SK-N-SH (cell line): Measurements from ENCODE around the gene COL28A1. TPM values are rescaled to one million over a fixed set of nuclear protein-coding genes. Genes with fewer than 3 reads are reported as not detected.

Experiments
- CTCF ChIA-PET: fragments of 300-600, 350-600 bp; formaldehyde crosslinking; extraction: SDS; loops from one replicate; lab custom pipeline; 2021; lab: Yijun Ruan, JAX
- POLR2A ChIA-PET: fragments of 350-600 bp; sonication (Branson Sonifier 250); formaldehyde crosslinking; extraction: SDS; loops from one replicate; lab custom pipeline; 2020; ENCODE audit warnings: antibody characterized with exemption, inconsistent platforms; lab: Yijun Ruan, JAX
- DNase-seq: peaks from one replicate; pipeline ENCODE4 v3.0.0; 2012
- H2AFZ ChIP-seq: fragments of 200-600 bp; sonication (generic); 2 replicates; pipeline ENCODE4 v1.8.1; 2016; ENCODE audit warnings: antibody characterized with exemption, mild to moderate bottlenecking, low read depth
- H3F3A ChIP-seq: fragments of 200-600 bp; sonication (generic); replicated peaks from 2 replicates; pipeline ENCODE3; 2016; ENCODE audit warnings: antibody characterized with exemption, mild to moderate bottlenecking; ENCODE audit not compliant: insufficient read depth
- H3K27ac ChIP-seq, 2 experiments: fragments of 200-500 bp in 1 of 2; fragments of 200-600 bp in 1 of 2; sonication (Bioruptor generic) in 1 of 2; sonication (generic), shearing (Covaris generic) in 1 of 2; 2 replicates each; pipeline versions ENCODE4 v1.5.1 to v1.6.1; 2014 to 2016; ENCODE audit warnings: low read depth in 2 of 2, inconsistent platforms in 1 of 2, low read length in 1 of 2, mild to moderate bottlenecking in 1 of 2, mixed read lengths in 1 of 2
- H3K27me3 ChIP-seq: fragments of 200-600 bp; sonication (generic), shearing (Covaris generic); 2 replicates; pipeline ENCODE4 v1.6.1; 2016; ENCODE audit warnings: mixed run types; ENCODE audit not compliant: insufficient read depth
- H3K36me3 ChIP-seq, 2 experiments: fragments of 200-500 bp in 1 of 2; fragments of 200-600 bp in 1 of 2; sonication (Bioruptor generic) in 1 of 2; sonication (generic) in 1 of 2; replicated peaks in 1 of 2; 2 replicates each; pipeline versions ENCODE3 to v1.5.1; 2014 to 2016; ENCODE audit warnings: low read length in 1 of 2, mild to moderate bottlenecking in 1 of 2; ENCODE audit not compliant: insufficient read depth in 2 of 2, control insufficient read depth in 1 of 2
- H3K4me1 ChIP-seq, 2 experiments: fragments of 200-500 bp in 1 of 2; fragments of 200-600 bp in 1 of 2; sonication (Bioruptor generic) in 1 of 2; sonication (generic), shearing (Covaris generic) in 1 of 2; 2 replicates each; pipeline versions ENCODE4 v1.5.1 to v1.6.1; 2014 to 2016; ENCODE audit warnings: low read depth in 1 of 2, low read length in 1 of 2, mixed run types in 1 of 2; ENCODE audit not compliant: insufficient read depth in 2 of 2, control insufficient read depth in 1 of 2
- H3K4me2 ChIP-seq: fragments of 200-600 bp; sonication (generic), shearing (Covaris generic); 2 replicates; pipeline ENCODE4 v1.6.1; 2017; ENCODE audit warnings: mixed run types
- H3K4me3 ChIP-seq, 2 experiments: fragments of 200-500 bp in 1 of 2; fragments of 200-600 bp in 1 of 2; sonication (Bioruptor generic) in 1 of 2; sonication (generic), shearing (Covaris generic) in 1 of 2; 2 replicates each; pipeline versions ENCODE4 v1.5.1 to v1.8.1; 2014 to 2016; ENCODE audit warnings: low read depth in 2 of 2, inconsistent platforms in 1 of 2, low read length in 1 of 2, mild to moderate bottlenecking in 1 of 2, mixed read lengths in 1 of 2, moderate library complexity in 1 of 2
- H3K79me2 ChIP-seq: fragments of 200-600 bp; sonication (generic); 2 replicates; pipeline ENCODE4 v1.8.1; 2017; ENCODE audit warnings: mild to moderate bottlenecking; ENCODE audit not compliant: insufficient read depth
- H3K9ac ChIP-seq: fragments of 200-600 bp; sonication (generic); 2 replicates; pipeline ENCODE4 v1.6.1; 2017; ENCODE audit warnings: mixed run types
- H3K9me2 ChIP-seq: fragments of 200-600 bp; sonication (generic); 2 replicates; pipeline ENCODE4 v1.6.1; 2017; ENCODE audit warnings: mixed run types
- H3K9me3 ChIP-seq: fragments of 200-600 bp; sonication (generic); 2 replicates; pipeline ENCODE4 v1.6.1; 2017; ENCODE audit warnings: mixed run types, mild to moderate bottlenecking, moderate library complexity
- H4K20me1 ChIP-seq: fragments of 200-600 bp; sonication (generic); 2 replicates; pipeline ENCODE4 v1.6.1; 2017; ENCODE audit warnings: mild to moderate bottlenecking, mixed run types; ENCODE audit not compliant: insufficient read depth
- EP300 ChIP-seq, 2 experiments: IDR thresholded peaks; 2 replicates each; pipeline versions ENCODE4 v1.4.0 to v1.6.1; 2012; ENCODE audit warnings: borderline replicate concordance in 1 of 2, low read depth in 1 of 2, low read length in 1 of 2
- EZH2phosphoT487 ChIP-seq: fragments of 200-600 bp; sonication (generic); IDR thresholded peaks from 2 replicates; pipeline ENCODE4 v1.6.1; 2017; ENCODE audit warnings: low read depth, mixed run types, mild to moderate bottlenecking, antibody characterized with exemption, moderate library complexity, borderline replicate concordance
- FOSL2 ChIP-seq: IDR thresholded peaks from 2 replicates; pipeline ENCODE4 v1.4.0; 2012; ENCODE audit warnings: low read depth, mild to moderate bottlenecking, moderate library complexity, borderline replicate concordance
- FOXM1 ChIP-seq: IDR thresholded peaks from 2 replicates; pipeline ENCODE4 v1.4.0; 2012; ENCODE audit warnings: low read depth, mild to moderate bottlenecking
- GATA2 ChIP-seq: sonication (generic); formaldehyde crosslinking; IDR thresholded peaks from 2 replicates; pipeline ENCODE4 v1.5.0; 2020; ENCODE audit warnings: mild to moderate bottlenecking, missing genetic modification reagents
- NRF1 ChIP-seq: IDR thresholded peaks from 2 replicates; pipeline ENCODE4 v1.6.1; 2012; ENCODE audit warnings: low read depth, mild to moderate bottlenecking, low read length
- RAD21 ChIP-seq: IDR thresholded peaks from 2 replicates; pipeline ENCODE4 v1.6.1; 2012; ENCODE audit warnings: mild to moderate bottlenecking, low read length
- RCOR1 ChIP-seq: fragments of 150-350 bp; IDR thresholded peaks from 2 replicates; pipeline ENCODE4 v1.6.1; 2017; ENCODE audit warnings: antibody characterized with exemption, low read length
- SIN3A ChIP-seq: IDR thresholded peaks from 2 replicates; pipeline ENCODE4 v1.6.1; 2012; ENCODE audit warnings: low read depth, mild to moderate bottlenecking, low read length, moderate library complexity, borderline replicate concordance
- TEAD4 ChIP-seq: IDR thresholded peaks from 2 replicates; pipeline ENCODE4 v1.4.0; 2012; ENCODE audit warnings: mild to moderate bottlenecking, borderline replicate concordance; ENCODE audit not compliant: insufficient read depth
- WGBS: methylation state at CpG from one replicate; pipeline ENCODE4 v1.1.6; 2017; ENCODE audit warnings: low lambda C conversion rate; 5-methylcytosine and 5-hydroxymethylcytosine counted together
- polyA plus RNA-seq, 3 experiments: library from polyadenylated mRNA; depleted of rRNA; stranded (reverse); fragments of >200 nt; gene quantifications; 2 replicates each; pipeline ENCODE4 v1.2.3, GENCODE V29; 2012
- TF ChIP-seq, protein P1 (sequence below): IDR thresholded peaks from 2 replicates; pipeline ENCODE4; 2012
- TF ChIP-seq, protein P2 (sequence below): IDR thresholded peaks from 2 replicates; pipeline ENCODE4 v1.4.0; 2012; ENCODE audit warnings: low read depth, borderline replicate concordance
- TF ChIP-seq, protein P3 (sequence below): fragments of 150-350 bp; IDR thresholded peaks from 2 replicates; pipeline ENCODE4 v1.6.1; 2016; ENCODE audit warnings: mild to moderate bottlenecking, low read depth, low read length

Gene COL28A1
- polyA plus RNA-seq, 1 of the 3 experiments (the other 2 are of a cell fraction), result not detected

DNA sequence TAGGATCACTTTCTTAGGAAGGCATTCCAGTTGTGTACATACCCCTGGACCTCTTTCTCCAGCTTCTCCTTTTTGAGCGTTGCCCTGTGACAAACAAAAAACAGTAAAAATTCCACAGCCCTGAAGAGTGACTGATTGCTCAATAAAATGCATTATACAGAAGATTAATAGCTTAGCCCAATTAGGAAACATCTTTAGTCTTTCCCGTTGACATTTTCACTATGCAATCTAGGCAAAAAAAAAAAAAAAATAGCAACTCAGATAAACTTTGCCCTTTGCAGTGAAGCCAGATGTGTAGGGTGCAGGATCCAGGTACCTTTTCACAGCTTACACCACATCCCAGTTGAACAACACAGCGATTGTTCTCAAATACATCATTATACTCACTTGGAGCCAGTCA is 17.9 kb downstream of the COL28A1 start:
- H3K36me3 ChIP-seq, result no peaks in the 10 kb centered on the region
- TF ChIP-seq RAD21 (no peak), EP300 (IDR thresholded peaks at IDR 0.05; ENCODE audit: borderline replicate concordance in 1 of 2, low read depth in 1 of 2, low read length in 1 of 2) (no peak), NRF1 (no peak), FOSL2 (no peak), EZH2phosphoT487 (no peak), FOXM1 (no peak), SIN3A (no peak), GATA2 (CRISPR knock-in tag) (no peak), TEAD4 (no peak)
- TF ChIP-seq, protein P1, sequence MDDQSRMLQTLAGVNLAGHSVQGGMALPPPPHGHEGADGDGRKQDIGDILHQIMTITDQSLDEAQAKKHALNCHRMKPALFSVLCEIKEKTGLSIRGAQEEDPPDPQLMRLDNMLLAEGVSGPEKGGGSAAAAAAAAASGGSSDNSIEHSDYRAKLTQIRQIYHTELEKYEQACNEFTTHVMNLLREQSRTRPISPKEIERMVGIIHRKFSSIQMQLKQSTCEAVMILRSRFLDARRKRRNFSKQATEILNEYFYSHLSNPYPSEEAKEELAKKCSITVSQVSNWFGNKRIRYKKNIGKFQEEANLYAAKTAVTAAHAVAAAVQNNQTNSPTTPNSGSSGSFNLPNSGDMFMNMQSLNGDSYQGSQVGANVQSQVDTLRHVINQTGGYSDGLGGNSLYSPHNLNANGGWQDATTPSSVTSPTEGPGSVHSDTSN, result no peak
- TF ChIP-seq, protein P2, sequence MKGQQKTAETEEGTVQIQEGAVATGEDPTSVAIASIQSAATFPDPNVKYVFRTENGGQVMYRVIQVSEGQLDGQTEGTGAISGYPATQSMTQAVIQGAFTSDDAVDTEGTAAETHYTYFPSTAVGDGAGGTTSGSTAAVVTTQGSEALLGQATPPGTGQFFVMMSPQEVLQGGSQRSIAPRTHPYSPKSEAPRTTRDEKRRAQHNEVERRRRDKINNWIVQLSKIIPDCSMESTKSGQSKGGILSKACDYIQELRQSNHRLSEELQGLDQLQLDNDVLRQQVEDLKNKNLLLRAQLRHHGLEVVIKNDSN, result no peak
- TF ChIP-seq, protein P3, sequence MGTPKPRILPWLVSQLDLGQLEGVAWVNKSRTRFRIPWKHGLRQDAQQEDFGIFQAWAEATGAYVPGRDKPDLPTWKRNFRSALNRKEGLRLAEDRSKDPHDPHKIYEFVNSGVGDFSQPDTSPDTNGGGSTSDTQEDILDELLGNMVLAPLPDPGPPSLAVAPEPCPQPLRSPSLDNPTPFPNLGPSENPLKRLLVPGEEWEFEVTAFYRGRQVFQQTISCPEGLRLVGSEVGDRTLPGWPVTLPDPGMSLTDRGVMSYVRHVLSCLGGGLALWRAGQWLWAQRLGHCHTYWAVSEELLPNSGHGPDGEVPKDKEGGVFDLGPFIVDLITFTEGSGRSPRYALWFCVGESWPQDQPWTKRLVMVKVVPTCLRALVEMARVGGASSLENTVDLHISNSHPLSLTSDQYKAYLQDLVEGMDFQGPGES, result no peak
- TF ChIP-seq, all 33 proteins: peak for 0
- Histone ChIP-seq H2AFZ (no peak overlapping the region), H3K27me3 (no peaks in the 10 kb centered on the region), H3K79me2 (no peaks in the 10 kb centered on the region), H3K9me3 (no peaks in the 10 kb centered on the region), H3K4me3 (no peak overlapping the region), H3K4me2 (no peak overlapping the region), H3K9me2 (no peaks in the 10 kb centered on the region), H3K4me1 (peaks cover 0 to 6% of the 10 kb centered on the region in 2 experiments; a peak in 2 of 4 replicates), H4K20me1 (no peaks in the 10 kb centered on the region), H3F3A (no peaks in the 10 kb centered on the region), H3K9ac (no peak overlapping the region), H3K27ac (no peak overlapping the region)
- ChIA-PET POLR2A (interaction anchor here (0.6 kb wide), 1 partner anchor 25 kb away, joined by 4 read pairs; no protein-coding TSS in a partner anchor), CTCF (interaction anchor here (1.0 kb wide), 1 partner anchor 93 kb away, joined by 3 read pairs; no protein-coding TSS in a partner anchor)
- 60% methylated on average over 3 of the region's 3 CpGs for WGBS
- no peak for DNase-seq

DNA sequence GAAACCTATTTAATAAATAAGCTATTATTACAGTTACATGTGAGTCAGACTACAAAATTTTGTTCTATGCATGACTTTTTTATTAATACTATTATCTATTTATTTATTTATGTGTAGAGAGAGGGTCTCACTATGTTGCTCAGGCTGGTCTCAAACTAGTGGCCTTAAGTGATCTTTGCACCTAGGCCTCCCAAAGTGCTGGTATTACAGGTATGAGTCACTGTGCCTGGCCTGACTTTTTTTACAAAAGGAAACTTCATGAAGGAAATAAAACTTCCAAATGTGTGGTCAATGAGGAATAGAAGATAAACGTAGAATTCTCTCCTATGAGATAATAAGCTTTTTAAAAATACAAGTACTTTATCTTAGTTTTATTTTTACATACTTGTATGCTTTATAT is 19.0 kb downstream of the COL28A1 start:
- H3K36me3 ChIP-seq, result no peaks in the 10 kb centered on the region
- no peaks in the 10 kb centered on the region for H3K9me2 ChIP-seq
- TF ChIP-seq RCOR1, result no peak
- TF ChIP-seq, all 33 proteins: peak for 0
- Histone ChIP-seq H3K9me3 (no peaks in the 10 kb centered on the region), H3K4me3 (no peak overlapping the region), H3K27ac (no peak overlapping the region), H4K20me1 (no peaks in the 10 kb centered on the region), H3K4me1 (peaks cover 0 to 8% of the 10 kb centered on the region in 2 experiments; a peak in 2 of 4 replicates), H3K4me2 (no peak overlapping the region), H2AFZ (no peak overlapping the region), H3K9ac (no peak overlapping the region), H3F3A (no peaks in the 10 kb centered on the region), H3K79me2 (no peaks in the 10 kb centered on the region), H3K27me3 (no peaks in the 10 kb centered on the region)
- ChIA-PET CTCF (interaction anchor here (0.7 kb wide), 1 partner anchor 544 kb away, joined by 3 read pairs; no protein-coding TSS in a partner anchor), POLR2A (no interaction called here)
- DNase-seq, result no peak
- WGBS, result 55% methylated on average over 1 of the region's 1 CpG
